AG04449 (cell line): ENCODE measurements around the gene SMIM21.

Source experiments
- CTCF ChIA-PET: fragments of 350-600 bp; formaldehyde crosslinking; extraction: SDS; loops from one replicate; lab custom pipeline; 2021; ENCODE audit warnings: antibody characterized with exemption; lab: Yijun Ruan, JAX
- POLR2A ChIA-PET: fragments of 400-600, 350-600 bp; formaldehyde crosslinking; extraction: SDS; loops from one replicate; lab custom pipeline; 2020; ENCODE audit warnings: antibody characterized with exemption, inconsistent platforms; lab: Yijun Ruan, JAX
- DNase-seq: peaks from one replicate; pipeline ENCODE4 v3.0.0-alpha.2; 2010; ENCODE audit warnings: low read depth, low spot score
- H3K4me3 ChIP-seq: 2 replicates; pipeline ENCODE4 v1.5.1; 2011; ENCODE audit warnings: low read depth, mild to moderate bottlenecking, control low read depth, low read length
- CTCF ChIP-seq: IDR thresholded peaks from one replicate; pipeline ENCODE4 v1.5.1; 2011; ENCODE audit warnings: mild to moderate bottlenecking, moderate library complexity, low read length, control low read depth, inconsistent platforms; ENCODE audit not compliant: insufficient read depth; ENCODE audit errors: missing control alignments

Gene SMIM21

GRCh38 chr18:75438891-75439290, 11.4 kb upstream of the SMIM21 start:
- H3K4me3 ChIP-seq: no peak overlapping the region
- no peak for TF ChIP-seq CTCF
- ChIA-PET CTCF (no interaction called here), POLR2A (no interaction called here)
- DNase-seq: peak; percentile 19

DNA sequence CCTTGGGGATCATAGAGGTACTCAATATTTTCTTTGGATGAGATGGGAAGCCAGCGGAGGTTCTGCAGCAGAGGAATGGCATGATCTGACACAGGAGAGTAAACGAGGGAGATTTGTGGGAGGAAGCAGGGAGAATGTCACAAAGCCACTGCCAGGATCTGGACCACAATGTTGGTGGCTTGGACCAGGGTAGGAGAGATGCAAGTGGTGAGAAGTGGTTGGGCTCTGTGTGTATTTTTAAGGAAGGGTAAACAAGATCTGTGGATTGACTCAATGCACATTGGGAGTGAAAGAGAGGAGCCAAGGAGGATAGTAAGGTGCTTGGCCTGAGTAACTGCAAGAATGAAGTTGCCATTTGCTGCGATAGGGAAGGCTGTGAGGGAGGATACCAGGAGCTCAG, 10.5 kb upstream of the SMIM21 start:
- TF ChIP-seq CTCF: no peak
- H3K4me3 ChIP-seq: no peak overlapping the region
- DNase-seq: no peak
- ChIA-PET POLR2A (no interaction called here), CTCF (no interaction called here)

GRCh38 chr18:75433098-75433497, 5.6 kb upstream of the SMIM21 start:
- ChIA-PET POLR2A (no interaction called here), CTCF (no interaction called here)
- H3K4me3 ChIP-seq: no peak overlapping the region
- no peak for DNase-seq
- TF ChIP-seq CTCF: no peak

GRCh38 chr18:75429975-75430374, 2.5 kb upstream of the SMIM21 start:
- no peak for TF ChIP-seq CTCF
- ChIA-PET POLR2A (no interaction called here), CTCF (interaction anchor here (1.1 kb wide), 1 partner anchor 49 kb away, joined by 3 read pairs; no protein-coding TSS in a partner anchor)
- no peak for DNase-seq
- no peak overlapping the region for H3K4me3 ChIP-seq

DNA sequence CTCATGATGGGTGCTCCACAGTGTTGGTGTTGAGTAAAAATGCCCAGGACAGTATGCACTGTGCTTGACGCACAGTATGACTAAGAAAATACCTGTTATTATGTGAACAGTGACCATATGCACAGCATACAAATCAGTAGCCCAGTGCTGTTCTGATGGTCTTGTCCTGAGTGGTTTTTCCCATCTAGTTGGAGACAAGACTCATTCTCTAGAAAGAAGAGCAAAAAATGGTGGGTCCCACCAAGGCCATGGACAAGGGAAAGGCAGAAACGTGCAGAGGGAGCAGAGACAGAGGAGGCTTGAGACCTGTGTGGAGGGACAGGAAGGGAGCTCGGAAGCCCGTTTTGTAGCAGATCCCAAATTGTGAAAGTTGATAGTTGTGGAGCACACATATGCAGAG, 987 bp upstream of the SMIM21 start:
- no peak for DNase-seq
- ChIA-PET POLR2A (no interaction called here), CTCF (interaction anchor here (1.1 kb wide), 1 partner anchor 9 kb away, joined by 3 read pairs; no protein-coding TSS in a partner anchor)
- no peak for TF ChIP-seq CTCF
- H3K4me3 ChIP-seq: no peak overlapping the region

DNA sequence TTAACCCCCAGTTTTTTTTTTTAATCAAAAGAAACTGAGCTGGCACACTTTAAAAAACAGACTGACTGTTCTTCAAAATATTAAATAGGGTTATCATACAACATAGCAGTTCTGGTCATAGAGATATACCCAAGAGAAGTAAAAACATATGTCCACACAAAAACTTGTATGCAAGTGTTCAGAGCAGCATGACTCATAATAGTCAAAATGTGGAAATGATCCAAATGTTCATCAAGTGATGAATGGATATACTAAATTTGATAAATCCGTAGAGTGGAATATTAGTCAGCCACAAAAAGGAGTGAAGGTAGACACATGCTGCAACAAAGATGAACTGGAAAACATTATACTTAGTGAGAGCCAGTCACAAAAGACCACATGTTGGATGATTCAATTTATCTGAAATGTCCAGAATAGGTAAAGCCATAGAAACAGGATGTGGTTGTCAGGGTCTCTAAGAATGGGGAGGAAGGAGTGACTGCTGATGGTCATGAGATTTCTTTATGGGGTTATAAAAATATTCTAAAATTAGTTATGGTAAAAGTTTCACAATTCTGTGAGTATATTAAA, 5.1 kb downstream of the SMIM21 start:
- ChIA-PET POLR2A (no interaction called here), CTCF (interaction anchor here (1.4 kb wide), 1 partner anchor 12 kb away, joined by 5 read pairs; no protein-coding TSS in a partner anchor)
- TF ChIP-seq CTCF: no peak
- DNase-seq: no peak
- H3K4me3 ChIP-seq: no peak overlapping the region
